DMS153 (cell line): ENCODE measurements around the gene MAML3.
A peak's percentile ranks its signal among the peaks of the same experiment; 100 is the strongest.

Experiments
- DNase-seq: peaks from one replicate; lab custom pipeline; 2025; lab: John Stamatoyannopoulos, UW

MAML3 gene

GRCh38 chr4:139783741-139784484, 370.1 kb downstream of the MAML3 start:
- no peak for DNase-seq

GRCh38 chr4:139782926-139783522, 371.0 kb downstream of the MAML3 start:
- DNase-seq, result no peak

- no peak for DNase-seq
Observed at GRCh38 chr4:139781066-139781465, 372.9 kb downstream of the MAML3 start.

- no peak for DNase-seq
Observed at GRCh38 chr4:139779691-139780090, 374.3 kb downstream of the MAML3 start.

GRCh38 chr4:139777757-139778156, 376.2 kb downstream of the MAML3 start:
- DNase-seq, result no peak

DNA sequence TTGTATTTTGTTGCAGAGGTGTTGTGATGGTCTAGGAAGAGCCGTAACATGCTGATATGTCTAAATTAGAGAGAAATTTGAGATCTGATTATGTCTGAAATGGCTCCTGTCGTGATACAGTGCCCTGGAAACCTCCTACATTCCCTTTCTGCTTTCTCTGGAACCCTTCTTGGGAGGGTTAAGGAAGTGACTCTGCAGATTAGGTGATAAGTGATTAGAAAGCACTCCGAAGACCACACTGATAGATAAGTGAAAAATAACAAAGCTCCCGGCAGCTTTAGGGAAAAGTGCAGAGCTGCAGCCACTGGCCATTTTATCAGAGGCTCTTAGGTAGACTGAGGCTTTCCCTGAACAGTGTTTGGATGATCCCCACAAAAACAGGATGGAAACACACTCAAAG, 377.7 kb downstream of the MAML3 start:
- DNase-seq, result no peak

GRCh38 chr4:139774759-139775487, 379.1 kb downstream of the MAML3 start:
- DNase-seq, result peak; percentile 47

DNA sequence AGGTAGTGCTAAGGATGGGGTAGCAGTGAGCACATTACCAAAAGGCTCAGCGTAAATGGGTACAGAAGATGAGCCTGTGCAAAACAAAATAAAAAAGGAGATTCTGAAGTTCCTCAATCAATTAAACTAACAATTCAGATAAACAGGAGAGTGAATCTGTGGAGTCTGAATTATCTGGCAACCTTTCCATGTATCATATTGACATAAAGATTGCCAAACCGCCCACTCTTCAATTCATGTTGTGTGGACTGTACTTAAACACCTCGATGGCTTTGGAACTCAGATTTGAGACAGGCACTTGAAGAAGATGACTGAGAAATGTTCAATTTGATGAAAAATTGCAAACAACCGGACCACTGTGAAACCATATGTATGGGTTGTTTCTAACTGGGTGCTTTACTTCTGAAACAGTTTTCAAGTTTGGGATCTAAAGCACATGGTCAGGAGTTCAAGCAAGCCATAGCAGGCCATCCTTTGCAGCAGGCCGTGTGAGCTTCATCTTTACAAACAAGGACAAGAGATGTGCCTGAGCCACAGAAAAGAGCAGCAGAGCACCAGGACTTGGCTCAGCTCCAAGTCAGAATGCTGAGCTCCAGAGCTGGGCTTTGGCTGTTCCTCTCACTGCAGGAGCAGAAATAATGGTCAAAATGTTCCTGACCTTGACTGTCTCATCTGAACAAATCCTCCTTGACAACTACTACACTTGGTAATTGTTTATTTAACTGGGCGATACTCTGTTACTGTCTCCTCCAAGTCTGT, 380.2 kb downstream of the MAML3 start:
- no peak for DNase-seq

DNA sequence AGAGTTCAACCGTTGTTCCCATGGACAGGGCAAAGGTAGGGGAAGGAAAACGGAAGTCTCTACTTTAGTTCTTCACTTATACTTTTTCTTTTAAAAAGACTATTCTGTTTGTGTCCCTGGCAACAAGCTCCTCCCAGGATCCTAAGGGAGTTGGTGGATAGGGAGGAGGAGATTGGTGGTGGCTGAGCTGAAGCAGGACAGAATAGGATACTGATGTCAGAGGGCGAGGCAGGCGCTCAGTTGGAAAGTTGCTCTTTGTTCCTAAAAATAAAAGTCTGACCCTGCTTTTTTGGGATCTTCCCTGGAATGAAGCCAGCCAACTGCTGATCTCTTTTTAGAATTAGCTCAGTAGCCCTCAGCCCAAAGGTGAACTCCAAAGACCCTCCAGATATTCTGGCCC, 383.6 kb downstream of the MAML3 start:
- no peak for DNase-seq

- no peak for DNase-seq
Observed at GRCh38 chr4:139769364-139769763, 384.6 kb downstream of the MAML3 start.

GRCh38 chr4:139768896-139769295, 385.1 kb downstream of the MAML3 start:
- DNase-seq, result no peak

DNA sequence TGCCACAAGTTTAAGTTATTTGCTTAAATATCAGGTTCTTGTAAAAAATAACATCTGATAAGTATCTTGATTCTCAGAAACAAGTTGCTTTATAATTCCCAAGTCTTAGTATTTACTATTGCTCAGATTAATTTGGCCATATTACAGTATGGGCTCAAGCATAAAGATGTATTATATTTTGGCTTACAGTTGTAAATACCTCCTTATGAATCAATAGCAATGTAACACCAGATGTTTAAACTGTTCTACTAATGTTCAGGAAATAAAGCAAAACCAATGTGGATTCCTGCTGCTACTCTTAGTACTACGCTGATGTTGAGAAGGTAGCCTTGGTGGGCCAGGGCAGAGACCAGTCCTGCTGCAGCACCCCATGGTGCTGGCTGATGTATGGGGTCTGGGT, 385.6 kb downstream of the MAML3 start:
- no peak for DNase-seq

DNA sequence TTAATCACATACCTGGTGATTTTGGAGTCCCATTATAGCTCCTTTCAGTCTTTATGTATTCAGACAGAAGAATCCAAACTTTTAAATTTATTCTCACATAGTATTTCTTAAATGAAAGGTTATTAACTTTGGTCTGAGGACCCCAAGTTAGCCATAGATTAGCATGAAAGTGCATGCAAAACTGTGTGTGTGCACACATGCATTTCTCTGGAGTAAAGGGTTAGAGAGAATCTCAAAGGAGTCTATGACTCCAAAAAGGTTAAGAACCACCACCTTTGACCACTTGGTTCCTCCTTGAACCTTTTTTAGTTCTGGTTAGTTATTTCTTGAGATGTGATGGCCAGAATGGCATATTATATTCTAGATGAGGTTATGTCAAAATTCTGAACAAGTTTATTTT, 386.4 kb downstream of the MAML3 start:
- DNase-seq, result no peak

- DNase-seq, result no peak
Observed at GRCh38 chr4:139767168-139767567, 386.8 kb downstream of the MAML3 start.

- DNase-seq, result no peak
Observed at GRCh38 chr4:139764686-139765310, 389.2 kb downstream of the MAML3 start.

GRCh38 chr4:139764182-139764581, 389.8 kb downstream of the MAML3 start:
- no peak for DNase-seq

- peak; percentile 69 for DNase-seq
Observed at GRCh38 chr4:139763672-139764071, 390.3 kb downstream of the MAML3 start.

DNA sequence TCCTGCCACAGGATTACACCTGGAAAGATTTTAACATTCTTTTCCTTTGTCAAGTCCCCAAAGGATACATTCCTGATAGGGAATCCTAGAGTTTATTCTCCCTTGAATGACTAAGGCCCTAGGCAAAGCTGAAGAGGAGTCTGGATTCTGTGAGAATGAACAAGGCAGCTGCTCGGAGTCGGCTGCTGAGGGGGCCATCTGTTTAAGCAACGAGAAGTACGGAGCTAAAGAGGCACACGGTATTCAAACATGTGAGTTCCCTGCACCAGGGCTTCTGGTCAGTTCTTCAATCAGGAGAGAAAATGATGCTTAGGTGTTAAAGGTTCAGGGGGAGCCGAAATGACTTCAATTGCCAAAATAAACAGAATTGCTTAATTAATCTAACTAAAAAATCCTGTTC, 390.8 kb downstream of the MAML3 start:
- DNase-seq, result no peak

- DNase-seq, result no peak
Observed at GRCh38 chr4:139762720-139763119, 391.3 kb downstream of the MAML3 start.

DNA sequence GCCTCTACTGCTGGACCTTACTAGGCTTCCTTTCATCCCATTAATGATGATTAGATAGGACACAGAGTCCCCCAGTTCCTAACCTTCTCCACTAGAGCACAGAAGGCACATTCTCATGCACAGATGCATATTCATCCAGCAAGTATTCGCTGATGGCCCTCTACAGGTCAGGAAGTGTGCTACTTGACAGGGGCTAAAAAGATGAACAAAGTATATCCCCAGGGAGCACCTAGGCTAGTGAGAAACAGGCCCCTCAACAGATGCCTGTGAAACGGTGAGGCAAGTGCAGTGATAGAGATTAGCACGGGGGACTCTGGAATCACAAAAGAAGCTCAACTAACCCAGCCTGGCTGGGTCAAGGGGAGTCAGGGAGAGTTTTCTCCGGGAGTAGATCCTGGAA, 392.5 kb downstream of the MAML3 start:
- DNase-seq, result no peak

DNA sequence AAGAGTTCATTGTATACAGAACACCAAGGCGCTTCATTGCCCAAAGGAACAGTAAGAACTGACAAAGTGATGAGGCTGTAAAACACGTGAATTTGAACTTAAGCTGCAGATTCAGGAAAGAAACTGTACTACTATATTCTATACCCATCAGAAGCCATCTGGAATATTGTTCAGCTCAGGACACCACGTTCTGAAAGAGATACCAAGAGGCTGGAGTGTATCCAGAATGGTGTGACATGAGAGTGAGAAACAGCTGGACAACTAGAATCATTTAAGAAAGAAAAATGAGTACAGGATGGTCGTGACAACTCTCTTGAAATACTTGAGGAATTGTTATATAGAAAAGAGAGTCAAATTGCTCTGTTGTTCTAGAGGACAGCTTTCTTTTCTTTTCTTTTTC, 393.4 kb downstream of the MAML3 start:
- no peak for DNase-seq

DNA sequence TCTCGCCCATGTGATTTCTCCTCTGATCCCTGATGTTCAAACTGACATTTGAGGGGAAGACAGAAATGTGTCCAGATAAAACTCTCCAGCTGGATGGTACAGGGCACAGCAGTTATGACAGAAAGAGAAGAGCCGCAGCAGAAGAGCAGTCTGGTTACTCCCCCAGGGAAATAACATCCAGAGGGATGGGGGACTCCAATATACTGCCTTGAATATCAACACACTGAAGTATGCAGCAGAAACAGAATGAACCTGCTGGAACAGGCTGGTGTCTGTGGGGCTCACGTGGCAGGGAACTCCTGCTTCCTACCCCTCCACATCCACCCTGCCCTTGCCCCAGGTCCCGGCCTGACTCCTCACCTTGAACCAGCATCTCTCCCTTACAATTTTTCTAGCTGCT, 394.9 kb downstream of the MAML3 start:
- DNase-seq, result no peak
